HFFc6 (cell line): ENCODE measurements around the gene HHIPL1. TPM values are rescaled to one million over a fixed set of nuclear protein-coding genes. Genes with fewer than 3 reads are reported as not detected.

Experiments
- DNase-seq: peaks from one replicate; pipeline ENCODE4 v3.0.0-alpha.2; 2018
- H3K27ac Mint-ChIP-seq: 2 replicates; pipeline ENCODE4 v1.8.0; 2020; ENCODE audit warnings: mild to moderate bottlenecking, mixed read lengths
- H3K27me3 Mint-ChIP-seq: 2 replicates; pipeline ENCODE4 v1.8.0; 2021; ENCODE audit warnings: mild to moderate bottlenecking, moderate library complexity, mixed read lengths; ENCODE audit not compliant: insufficient read depth
- H3K36me3 Mint-ChIP-seq: 2 replicates; pipeline ENCODE4 v1.8.0; 2021; ENCODE audit warnings: low read depth, mixed read lengths
- H3K4me1 Mint-ChIP-seq: 2 replicates; pipeline ENCODE4 v1.8.0; 2020; ENCODE audit warnings: low read depth, mixed read lengths
- H3K4me3 Mint-ChIP-seq: 2 replicates; pipeline ENCODE4 v1.8.0; 2020; ENCODE audit warnings: mild to moderate bottlenecking, moderate library complexity, mixed read lengths
- H3K9me3 Mint-ChIP-seq: 2 replicates; pipeline ENCODE4 v1.8.0; 2020; ENCODE audit warnings: mild to moderate bottlenecking, mixed read lengths
- total RNA-seq, 6 experiments: library from RNA; stranded (reverse); fragmentation: NEBNext Ultra II Directional; extraction: Animal tissue kit (Norgen Biotek cat#: 25700); gene quantifications; 2 replicates in 1 of 6; 3 replicates in 5 of 6; pipeline ENCODE4 v1.2.3, GENCODE V29; 2021
- TF ChIP-seq, protein P1 (sequence below): fragments of 200-600 bp; sonication (generic); IDR thresholded peaks from 2 replicates; pipeline ENCODE4 v1.5.0; 2021; ENCODE audit warnings: antibody characterized with exemption, mild to moderate bottlenecking

The HHIPL1 gene
- total RNA-seq, 6 experiments from 2014 or later, result 0.99 to 2.8 (median 1.3) TPM

DNA sequence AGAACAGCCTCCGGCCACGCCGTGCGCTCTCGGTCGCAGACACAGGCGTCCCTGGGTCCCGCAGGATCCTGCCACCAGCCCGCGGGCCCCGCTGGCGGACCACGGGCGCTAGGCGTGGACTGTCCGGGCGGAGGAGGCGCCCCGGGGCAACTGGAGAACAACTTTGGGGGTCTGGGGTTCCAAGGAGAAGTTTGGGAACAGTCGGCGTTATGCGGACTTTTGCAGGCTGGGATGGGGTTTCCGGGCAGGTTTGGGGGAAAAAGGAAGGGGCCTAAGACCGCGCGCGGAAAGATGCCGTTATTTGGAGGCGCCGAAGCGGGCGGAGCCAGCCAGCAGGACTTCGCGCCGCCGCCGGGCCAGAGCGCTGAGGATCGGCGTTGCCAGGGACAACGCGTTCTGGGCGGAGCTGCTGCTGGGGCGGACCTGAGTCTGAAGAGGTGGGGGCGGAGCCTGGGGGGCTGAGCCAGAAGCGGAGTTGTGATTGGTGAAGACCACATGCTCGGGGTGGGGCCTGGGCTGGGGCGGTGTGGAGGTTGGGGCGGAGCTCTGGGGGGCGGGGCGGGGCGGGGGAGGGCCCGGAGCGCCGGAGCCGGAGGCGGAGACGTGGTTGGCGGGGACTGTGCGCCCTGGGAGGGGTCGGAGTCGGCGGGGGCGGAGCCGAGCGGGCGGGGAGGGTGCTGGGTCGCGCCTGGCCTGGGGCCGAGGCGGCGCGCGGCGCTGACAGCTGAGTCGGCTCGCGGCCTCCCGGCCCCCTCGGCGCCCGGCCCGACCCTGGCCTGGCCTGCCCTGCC lies 38.9 kb downstream of the HHIPL1 start, which contains the start of gene CYP46A1:
TSS of gene CYP46A1 (plus strand) at position 680 of the 791 bp plus-strand sequence. CDS start 120 bp downstream, outside the sequence.
- peak within 1 kb of the TSS; percentile 90 for H3K4me3 Mint-ChIP-seq
- TF ChIP-seq, protein P1, sequence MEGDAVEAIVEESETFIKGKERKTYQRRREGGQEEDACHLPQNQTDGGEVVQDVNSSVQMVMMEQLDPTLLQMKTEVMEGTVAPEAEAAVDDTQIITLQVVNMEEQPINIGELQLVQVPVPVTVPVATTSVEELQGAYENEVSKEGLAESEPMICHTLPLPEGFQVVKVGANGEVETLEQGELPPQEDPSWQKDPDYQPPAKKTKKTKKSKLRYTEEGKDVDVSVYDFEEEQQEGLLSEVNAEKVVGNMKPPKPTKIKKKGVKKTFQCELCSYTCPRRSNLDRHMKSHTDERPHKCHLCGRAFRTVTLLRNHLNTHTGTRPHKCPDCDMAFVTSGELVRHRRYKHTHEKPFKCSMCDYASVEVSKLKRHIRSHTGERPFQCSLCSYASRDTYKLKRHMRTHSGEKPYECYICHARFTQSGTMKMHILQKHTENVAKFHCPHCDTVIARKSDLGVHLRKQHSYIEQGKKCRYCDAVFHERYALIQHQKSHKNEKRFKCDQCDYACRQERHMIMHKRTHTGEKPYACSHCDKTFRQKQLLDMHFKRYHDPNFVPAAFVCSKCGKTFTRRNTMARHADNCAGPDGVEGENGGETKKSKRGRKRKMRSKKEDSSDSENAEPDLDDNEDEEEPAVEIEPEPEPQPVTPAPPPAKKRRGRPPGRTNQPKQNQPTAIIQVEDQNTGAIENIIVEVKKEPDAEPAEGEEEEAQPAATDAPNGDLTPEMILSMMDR, result no peak
- peaks cover 5% of the 10 kb centered on the region; the same call in 1 of the 2 replicates for H3K9me3 Mint-ChIP-seq
- DNase-seq, result peak; percentile 99
- H3K27me3 Mint-ChIP-seq, result peaks cover 15% of the 10 kb centered on the region
- peak within 1 kb of the TSS; percentile 89 for H3K27ac Mint-ChIP-seq
- peaks cover 5% of the 10 kb centered on the region; the same call in 1 of the 2 replicates for H3K36me3 Mint-ChIP-seq
- no peaks in the 10 kb centered on the region; the same call in 1 of the 2 replicates for H3K4me1 Mint-ChIP-seq

DNA sequence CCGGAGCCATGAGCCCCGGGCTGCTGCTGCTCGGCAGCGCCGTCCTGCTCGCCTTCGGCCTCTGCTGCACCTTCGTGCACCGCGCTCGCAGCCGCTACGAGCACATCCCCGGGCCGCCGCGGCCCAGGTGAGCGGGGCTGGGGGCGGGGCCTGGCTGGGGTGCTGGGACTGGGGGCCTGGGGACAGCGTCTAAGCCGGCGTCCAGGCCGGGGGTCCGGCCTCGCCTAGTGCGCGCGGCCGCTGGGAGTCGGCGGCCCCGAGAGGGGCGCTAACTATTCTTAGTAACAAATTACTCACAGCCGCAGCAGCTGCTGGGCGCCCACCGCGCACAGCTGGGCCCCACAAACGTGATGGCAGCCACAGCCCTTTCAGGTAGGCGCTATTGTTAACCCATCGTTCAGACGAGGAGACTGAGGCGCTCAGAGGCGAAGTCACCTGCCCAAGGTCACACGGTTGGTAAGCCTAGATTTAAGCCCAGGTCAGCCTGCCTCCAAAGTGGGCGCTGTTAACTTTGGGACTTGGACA lies 39.5 kb downstream of the HHIPL1 start:
- H3K4me1 Mint-ChIP-seq, result no peaks in the 10 kb centered on the region; the same call in 1 of the 2 replicates
- no peak for DNase-seq
- no peaks in the 10 kb centered on the region for H3K36me3 Mint-ChIP-seq
- no peak overlapping the region for H3K27ac Mint-ChIP-seq
- no peak overlapping the region; the same call in 1 of the 2 replicates for H3K4me3 Mint-ChIP-seq
- H3K9me3 Mint-ChIP-seq, result no peaks in the 10 kb centered on the region
- TF ChIP-seq, protein P1, result no peak
- H3K27me3 Mint-ChIP-seq, result peaks cover 15% of the 10 kb centered on the region

DNA sequence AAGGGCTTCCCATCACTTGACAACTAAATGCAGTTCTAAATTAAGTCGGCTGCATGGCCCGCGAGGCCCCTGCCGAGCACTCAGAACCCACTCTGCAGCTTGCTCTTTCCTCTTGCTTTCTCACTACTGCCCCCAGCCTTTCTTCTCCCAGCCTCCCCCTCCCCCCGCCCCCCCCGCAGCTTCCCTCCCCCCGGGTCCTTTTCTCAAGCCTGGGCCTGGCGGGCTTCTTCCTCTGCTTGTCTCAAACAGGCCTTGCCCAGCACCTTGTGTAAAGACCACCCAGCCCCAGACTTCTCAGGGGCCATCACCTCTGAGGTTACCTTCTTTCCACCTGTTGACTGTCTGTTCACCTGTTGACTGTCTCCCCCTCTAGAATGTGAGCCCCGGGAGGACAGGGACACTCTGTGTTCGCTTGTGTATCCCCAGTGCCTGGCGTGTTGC lies 40.2 kb downstream of the HHIPL1 start:
- Mint-ChIP-seq H3K4me3 (peak overlapping the region; percentile 13; the same call in 1 of the 2 replicates), H3K36me3 (no peaks in the 10 kb centered on the region), H3K27ac (no peak overlapping the region), H3K27me3 (peaks cover 19% of the 10 kb centered on the region), H3K4me1 (no peaks in the 10 kb centered on the region; the same call in 1 of the 2 replicates), H3K9me3 (no peaks in the 10 kb centered on the region)
- DNase-seq, result no peak
- TF ChIP-seq, protein P1, result no peak

- DNase-seq, result no peak
- no peaks in the 10 kb centered on the region for H3K9me3 Mint-ChIP-seq
- TF ChIP-seq, protein P1, result no peak
- no peaks in the 10 kb centered on the region for H3K36me3 Mint-ChIP-seq
- no peak overlapping the region for H3K27ac Mint-ChIP-seq
- peaks cover 19% of the 10 kb centered on the region for H3K27me3 Mint-ChIP-seq
- 0 out of 2 replicates have a peak overlapping the region, but pooled peaks have one; percentile 13 for H3K4me3 Mint-ChIP-seq
- no peaks in the 10 kb centered on the region; the same call in 1 of the 2 replicates for H3K4me1 Mint-ChIP-seq
Measured at GRCh38 chr14:99685596-99685995, 40.7 kb downstream of the HHIPL1 start.

GRCh38 chr14:99686557-99687283 lies 41.8 kb downstream of the HHIPL1 start:
- Mint-ChIP-seq H3K4me3 (no peak overlapping the region), H3K27ac (no peak overlapping the region), H3K4me1 (no peaks in the 10 kb centered on the region; the same call in 1 of the 2 replicates), H3K27me3 (peaks cover 24% of the 10 kb centered on the region), H3K36me3 (no peaks in the 10 kb centered on the region), H3K9me3 (no peaks in the 10 kb centered on the region)
- TF ChIP-seq, protein P1, result no peak
- DNase-seq, result no peak
